HG03575 (cell line): ENCODE data around the gene KCNJ6.
"Not testable (repeated sequence)": the region's sequence is repeated elsewhere in the genome, so short reads cannot be mapped to it uniquely, and the experiment has no call there.

Experiments
- ATAC-seq: cut with Tn5 transposase; IDR thresholded peaks from one replicate; pipeline ENCODE4 v1.9.1; 2021; ENCODE audit not compliant: unreplicated experiment, insufficient number of reproducible peaks, low FRiP score; ENCODE audit errors: extremely low read depth

The KCNJ6 gene, protein sequence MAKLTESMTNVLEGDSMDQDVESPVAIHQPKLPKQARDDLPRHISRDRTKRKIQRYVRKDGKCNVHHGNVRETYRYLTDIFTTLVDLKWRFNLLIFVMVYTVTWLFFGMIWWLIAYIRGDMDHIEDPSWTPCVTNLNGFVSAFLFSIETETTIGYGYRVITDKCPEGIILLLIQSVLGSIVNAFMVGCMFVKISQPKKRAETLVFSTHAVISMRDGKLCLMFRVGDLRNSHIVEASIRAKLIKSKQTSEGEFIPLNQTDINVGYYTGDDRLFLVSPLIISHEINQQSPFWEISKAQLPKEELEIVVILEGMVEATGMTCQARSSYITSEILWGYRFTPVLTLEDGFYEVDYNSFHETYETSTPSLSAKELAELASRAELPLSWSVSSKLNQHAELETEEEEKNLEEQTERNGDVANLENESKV

DNA sequence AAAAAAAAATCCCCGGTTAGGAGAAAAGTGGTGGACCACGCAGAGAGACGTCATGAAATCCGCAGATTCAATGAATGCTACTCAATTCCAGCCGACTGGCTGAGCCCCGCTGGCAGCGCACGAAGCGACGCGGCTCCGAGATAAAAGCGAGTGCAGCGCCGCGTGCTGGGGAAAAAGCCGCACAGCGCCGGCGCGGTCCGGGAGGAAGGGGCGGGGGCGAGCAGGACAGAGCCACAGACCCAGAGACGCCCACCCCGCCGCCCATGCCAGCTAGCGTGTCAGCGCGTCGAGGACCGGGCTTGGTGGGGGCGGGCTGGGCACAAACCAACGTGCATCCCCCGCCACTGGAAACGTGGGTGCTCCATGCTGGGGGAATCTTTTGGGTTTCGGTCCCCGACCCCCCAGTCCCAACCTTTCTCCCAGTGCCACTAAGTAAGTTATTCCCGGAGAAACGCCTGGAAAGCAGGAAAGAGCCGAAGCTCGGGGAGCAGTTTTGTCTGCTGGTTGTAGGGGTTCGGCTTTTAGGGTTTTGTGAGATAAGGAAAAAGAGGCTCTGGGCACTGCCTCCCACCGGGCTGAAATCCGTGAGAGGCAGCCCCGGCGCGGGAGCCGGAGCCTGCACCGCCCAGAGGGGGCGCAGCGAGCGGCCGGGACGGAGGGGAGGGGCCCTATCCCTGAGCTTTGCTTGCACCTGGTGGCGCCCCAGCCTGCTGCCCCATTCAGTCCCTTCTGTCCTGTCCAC, at the start of gene KCNJ6:
Gene KCNJ6, minus strand, starts transcription at position 148 of the 742 bp plus-strand sequence. CDS start 75,775 bp downstream, outside the sequence.
- ATAC-seq = no peak

DNA sequence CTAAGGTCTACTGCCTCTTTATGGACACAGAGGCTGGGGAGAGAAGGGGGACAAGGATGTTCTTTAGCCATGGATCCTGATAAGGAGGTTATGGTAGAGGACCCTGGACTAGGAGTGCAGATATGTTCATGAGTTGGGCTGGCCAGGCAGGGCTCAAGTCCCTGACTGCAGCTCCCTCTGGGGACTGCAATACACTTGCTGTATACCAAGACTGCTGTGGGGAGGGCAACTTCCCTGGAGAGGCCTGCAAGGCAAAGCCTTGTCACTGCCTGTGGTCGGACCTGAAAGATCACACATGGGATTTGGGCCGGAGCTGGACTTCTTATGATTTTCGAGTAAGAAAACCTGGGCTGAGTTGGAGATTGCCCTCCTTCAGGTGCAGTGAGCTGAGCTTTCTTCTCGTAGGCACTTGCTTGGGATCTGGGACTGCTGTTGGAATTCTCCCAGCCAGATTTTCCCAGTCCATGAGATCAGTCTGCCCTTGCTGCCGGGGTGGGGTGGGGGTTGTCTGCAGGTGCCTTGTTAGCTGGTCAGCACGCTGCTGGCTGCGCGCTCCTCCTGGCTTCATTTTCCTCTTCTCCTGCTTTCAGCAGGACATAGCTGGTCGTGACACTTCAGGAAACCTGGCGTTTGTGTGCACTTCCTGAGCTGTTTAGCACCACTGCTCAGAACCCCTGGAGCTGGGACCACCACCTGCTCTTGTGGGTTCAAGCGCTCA, 49.0 kb upstream of the KCNJ6 start:
- no peak for ATAC-seq

DNA sequence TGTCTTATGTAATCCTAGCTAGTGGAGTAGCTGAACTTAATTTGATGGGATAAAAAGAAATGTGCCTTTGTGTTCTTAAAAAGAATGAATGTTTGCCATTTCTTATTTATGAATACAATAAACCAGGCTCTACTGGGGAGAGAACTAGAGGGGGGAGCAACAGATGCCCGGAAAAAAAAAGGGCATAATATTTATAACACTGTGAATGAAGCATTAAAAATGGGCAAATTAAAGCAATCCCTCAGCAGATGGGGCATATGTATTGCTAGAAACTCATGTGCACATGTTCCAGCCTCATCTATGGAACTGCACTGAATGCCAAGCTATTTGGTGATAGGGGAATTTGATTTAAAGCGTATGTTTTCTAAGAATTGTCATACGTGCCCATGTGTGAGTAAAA, 42.3 kb upstream of the KCNJ6 start:
- ATAC-seq = no peak

DNA sequence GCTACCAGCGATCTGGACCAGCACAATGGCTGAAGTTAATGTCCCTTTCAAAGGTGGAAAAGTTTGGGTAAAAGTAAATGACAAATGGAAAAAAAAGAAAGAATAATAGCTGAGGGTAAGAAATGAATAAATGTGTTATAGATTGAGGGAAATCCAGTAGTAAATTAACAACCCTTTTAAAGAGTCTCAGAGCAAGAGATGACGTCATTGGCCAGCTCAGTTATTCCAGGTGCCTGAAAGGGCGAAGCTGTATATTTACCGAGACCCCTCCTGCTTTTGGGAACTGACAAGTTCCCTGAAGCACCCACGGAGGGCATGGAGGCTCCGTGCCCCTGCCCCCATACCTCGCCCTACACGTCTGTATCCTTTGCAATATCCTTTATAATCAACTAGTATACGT, 40.5 kb upstream of the KCNJ6 start:
- ATAC-seq = no peak

DNA sequence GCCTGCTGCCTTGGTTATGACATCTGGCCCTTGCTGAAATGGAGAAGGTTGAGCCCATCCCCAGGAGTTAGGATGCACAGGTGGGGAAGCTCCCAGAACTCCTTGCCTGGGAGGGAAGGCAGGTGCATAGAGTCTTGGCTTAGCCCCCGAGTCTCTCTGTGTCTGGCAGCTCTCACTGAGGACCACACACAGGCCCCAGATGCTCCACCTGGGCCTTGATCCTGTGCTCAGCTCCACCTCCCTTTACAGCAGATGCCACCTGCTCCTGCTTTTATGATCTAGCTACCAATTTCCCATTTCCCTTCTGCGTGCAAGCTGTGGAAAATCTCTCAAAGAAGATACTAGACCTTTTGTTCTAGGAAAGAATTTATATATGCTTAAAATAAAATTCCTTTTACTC, 28.8 kb upstream of the KCNJ6 start:
- no peak for ATAC-seq

DNA sequence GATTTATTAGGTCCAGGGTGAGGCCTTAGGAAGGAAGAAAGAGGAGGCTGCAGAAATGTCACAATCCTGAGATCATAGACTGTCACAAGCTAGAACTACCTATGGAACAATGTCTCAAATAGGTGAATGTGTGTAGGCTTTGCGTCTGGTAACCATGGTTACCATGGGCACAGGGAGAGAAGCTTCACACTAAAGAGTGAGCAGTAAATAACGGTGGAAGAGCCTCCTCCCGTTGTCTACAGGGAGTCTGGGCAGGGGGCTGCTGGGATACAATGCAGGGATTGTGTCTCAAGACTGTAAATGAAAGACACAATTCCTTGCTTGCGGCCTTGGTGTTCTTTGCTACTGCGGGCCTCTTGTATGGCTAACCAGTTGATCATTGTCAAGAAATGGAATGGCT, 28.2 kb upstream of the KCNJ6 start:
- ATAC-seq = no peak

DNA sequence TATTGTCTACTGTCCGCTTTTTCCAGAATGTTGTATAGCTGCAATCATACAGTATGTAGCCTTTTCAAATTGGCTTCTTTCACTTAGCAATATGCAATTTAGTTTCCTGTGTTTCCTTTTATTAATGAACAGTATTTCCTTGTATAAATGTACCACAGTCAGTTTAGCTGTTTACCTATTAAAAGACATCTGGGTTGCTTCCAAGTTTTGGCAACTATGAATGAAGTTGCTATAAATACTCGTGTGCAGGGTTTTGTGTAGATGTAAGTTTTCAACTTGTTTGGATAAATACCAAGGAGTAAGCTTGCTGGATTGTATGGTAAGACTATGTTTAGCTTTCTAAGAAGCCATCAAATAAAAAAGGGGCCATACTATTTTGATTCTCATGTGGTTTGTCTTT, 24.4 kb upstream of the KCNJ6 start:
- no peak for ATAC-seq

DNA sequence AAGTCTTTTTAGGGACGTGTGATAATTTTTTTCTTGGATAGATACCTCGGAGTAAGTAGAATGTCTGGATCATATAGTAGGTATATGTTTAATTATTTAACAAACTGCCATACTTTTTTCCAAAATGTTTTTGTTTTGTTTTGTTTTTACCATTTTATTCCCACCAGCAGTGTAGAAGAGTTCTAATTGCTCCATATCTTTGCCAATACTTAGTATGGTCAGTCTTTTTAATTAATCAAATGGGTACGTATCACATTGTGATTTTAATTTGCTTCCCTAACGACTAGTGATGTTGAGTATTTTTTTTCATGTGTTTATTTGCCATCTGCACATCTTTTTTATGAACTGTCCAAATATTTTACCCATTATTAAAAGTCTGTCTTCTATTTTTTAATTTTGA, 23.6 kb upstream of the KCNJ6 start:
- no peak for ATAC-seq

DNA sequence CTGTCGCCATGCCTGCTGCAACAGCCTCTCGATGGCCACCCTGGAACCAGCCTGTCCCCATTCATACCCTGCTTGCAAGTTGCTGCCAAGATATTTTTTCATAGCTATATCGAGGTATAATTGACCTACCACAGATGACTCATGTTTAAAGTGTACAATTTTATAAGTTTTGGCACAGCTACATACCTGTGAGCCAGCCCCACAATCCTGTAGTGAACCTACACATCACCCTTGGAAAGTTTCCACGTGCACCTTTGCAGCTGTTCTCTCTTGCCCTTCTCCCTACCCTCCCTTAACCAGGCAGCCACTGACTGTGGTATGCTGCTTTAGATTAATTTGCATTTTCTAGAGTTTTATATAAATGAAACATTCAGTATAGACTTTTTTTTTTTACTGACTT, 23.0 kb upstream of the KCNJ6 start:
- ATAC-seq = no peak

DNA sequence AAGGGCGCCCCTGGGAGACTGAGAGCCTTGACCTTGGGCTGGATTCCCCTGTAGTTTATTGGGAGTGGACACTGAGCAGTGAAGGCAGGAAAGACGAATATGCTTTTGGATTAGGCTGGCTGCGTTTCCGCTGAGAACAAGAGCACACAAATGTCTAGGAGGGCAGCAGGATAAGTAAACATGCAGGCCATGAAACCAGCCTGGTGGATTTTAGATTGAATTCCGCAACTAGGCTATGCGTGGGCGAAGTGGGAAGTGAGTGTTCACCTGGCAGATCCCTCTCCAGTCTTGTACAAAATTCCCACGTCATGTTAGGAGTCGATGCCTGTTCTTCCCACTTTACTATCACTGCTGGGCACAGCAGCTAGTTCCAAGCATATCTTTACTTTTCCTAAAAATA, 21.4 kb upstream of the KCNJ6 start:
- no peak for ATAC-seq

DNA sequence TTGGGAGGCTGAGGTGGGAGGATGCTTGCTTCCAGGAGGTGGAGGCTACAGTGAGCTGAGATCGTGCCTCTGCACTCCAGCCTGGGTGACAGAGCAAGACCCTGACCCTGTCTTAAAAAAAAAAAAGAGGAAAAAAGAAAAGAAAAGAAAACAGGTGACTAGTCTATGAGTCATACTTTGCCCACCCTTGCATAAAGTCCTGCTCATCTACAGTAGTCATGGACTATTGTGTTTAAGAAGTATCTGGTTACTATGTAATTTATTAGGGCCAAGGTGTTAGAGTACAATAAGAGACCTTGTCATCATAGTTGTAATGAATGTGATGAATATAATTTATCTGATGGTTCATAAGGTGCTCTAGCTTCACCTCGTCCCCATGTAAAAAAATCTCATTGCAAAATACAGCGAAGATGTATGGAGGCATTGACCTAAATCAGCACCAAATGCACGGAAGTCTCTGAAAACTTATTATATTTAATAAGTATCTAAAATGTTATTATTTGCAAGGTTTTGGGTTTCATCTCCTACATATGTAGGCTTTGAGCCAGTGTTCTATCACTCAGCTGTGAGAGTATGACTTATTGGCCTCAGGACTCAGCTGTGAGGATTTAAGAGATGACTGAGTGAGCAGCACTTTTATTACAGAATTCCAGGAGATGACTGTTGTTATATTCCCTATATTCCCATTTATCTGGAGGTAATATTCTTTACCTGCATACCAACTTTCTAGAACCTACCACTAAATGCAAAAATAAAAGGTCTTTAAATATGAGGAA, 19.9 kb upstream of the KCNJ6 start:
- ATAC-seq = no peak

DNA sequence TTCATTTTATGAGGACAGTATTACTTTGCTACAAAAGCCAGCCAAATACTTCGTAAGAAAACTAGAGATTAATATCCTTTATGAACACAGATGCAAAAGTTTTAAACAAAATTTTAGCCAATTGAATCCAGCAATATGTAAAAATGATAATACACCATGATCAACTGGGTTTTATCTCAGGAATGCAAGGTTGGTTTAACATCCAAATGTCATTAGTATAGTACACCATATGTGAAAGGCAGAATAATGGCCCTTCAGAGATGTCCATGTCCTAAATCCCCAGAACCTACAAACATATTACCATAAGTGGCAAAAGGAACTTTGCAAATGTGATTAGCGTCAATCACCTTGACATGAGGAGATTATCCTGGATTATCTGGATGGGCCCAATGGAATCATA, 16.7 kb upstream of the KCNJ6 start:
- ATAC-seq = no peak

DNA sequence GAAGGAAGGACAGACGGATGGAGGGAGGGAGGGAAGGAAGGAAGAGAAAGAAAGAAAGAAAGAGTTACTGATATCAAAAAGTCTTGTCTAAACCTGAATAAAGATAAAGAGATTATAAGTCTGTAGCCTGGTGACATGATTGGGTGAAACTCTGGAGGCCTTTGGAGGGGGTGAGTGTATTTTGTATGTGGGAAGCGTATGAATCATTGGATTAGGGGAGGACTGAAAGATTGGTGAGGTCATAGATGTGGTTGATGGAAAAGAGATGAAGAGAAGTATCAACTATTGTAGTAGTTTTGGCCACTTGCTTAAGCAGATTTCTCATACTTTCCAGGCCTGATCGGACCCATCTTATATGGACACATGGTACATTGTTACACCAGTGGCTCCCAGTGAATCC, 11.5 kb upstream of the KCNJ6 start:
- no peak for ATAC-seq

DNA sequence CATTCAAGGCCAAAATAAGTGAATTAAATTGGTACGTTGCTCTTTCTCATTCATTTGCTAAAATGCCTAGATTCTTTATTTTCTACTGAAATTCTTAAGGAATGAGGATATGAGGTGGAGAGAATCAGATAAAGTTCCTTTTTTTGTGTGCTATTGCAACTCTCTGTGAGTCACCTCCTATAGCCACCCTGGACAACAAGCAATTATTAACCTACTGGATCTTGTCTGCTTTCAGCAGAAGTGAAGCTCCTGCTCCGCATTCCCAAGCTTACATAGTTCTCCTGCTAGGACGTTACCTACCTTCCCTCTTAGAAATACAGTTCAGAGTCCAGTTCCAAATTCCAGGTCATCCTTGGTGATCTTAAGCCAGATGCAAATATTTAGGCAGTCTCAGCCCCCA, 4.8 kb upstream of the KCNJ6 start:
- no peak for ATAC-seq

DNA sequence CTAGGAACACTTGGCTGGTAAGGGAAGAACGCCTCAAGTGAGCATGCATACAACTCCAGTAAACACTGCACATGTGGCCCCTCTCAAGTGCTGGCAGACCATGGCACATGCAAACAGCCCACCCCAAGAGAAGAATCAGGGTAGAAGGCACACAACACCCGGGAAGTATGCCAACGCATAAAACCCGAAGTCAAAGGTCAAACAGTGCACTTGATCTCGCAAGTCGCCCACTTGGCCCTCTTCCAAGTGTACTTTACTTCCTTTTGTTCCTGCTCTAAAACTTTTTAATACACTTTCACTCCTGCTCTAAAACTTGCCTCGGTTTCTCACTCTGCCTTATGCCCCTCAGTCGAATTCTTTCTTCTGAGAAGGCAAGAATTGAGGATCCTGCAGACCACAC, 4.0 kb upstream of the KCNJ6 start:
- not testable (repeated sequence) for ATAC-seq

DNA sequence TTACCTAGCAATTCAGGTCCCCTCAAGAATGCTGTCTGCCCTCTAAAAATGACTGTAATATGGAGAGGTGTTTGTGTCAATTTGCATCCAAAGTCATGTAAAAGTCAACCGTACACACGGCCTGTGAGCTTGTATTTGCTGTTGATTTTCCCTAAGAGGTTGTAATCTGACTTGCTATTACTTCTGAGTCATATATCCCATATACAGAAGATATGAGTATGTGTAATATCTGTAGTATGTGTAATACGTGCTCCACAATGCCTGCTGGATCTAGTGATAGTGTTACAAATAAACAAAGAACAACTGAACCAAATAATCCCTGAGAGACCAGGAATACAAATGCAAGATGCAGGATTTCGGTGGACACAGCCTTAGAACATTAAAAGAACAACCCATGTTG, 1.4 kb upstream of the KCNJ6 start:
- no peak for ATAC-seq

DNA sequence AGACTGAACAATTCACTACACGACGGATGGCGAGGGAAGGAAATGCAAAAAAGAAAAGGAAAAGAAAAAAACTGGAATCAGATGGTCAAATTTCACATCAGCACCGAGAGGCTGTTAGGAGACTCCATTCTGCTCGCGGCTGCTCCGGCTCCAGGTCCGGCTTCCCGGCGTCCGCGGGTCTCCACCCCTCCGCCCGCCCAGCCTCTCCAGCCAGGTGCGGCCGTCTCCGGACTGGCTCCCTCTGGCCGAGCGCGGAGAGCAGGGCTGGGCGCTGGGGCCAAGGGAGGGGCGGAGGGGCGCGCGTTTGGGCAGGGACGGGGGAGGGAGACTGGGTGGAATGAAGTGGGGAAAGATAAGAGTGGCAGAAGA, 332 bp downstream of the KCNJ6 start:
- ATAC-seq = no peak

DNA sequence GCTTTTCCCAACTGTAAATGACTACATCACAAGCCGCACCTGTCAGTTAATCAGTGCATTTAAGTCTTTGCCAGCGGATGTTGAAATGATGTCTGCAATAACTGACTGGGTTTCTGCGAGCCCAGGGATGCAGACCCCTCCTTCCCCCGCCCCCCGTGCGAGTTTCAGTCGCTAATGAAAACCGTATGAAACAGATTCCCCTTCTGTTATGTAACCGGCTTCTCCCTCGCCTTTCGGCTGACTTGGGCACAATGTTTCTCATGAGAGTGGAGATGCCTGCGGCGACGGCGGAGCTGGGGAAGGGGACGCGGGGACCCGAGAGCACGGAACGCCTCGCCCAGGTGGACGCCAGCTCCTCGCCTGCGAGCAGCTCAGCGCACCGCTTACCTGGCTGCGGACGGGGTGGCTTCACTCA, 753 bp downstream of the KCNJ6 start:
- no peak for ATAC-seq

DNA sequence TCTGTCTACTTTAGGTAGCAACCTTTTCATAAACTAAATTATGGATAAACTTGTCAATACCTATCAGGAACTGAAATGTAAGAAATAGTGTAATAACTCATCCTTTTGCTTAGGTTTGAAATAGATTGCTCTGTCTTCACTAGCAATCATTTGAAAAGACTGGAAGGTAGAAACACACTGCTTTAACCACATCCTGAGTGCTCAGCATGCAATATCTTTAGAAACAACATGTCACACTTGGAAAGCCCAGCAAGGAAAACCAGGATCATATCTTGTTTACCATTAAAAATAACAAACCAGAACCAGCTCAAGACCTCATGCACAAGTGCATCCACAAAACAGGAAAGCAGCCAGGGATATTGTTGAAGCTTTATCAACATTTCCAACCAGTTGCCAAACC, 3.6 kb downstream of the KCNJ6 start:
- ATAC-seq = no peak
